Esophagus muscularis mucosa (tissue), 3 donors: ENCODE measurements around the gene NDUFS5.

Experiments used
- CTCF ChIP-seq, 3 experiments: fragments of 200-600 bp in 2 of 3; fragments of 450-650 bp in 1 of 3; sonication (generic) in 2 of 3; IDR thresholded peaks; one replicate each; pipeline ENCODE4 v1.5.1; 2017 to 2019; ENCODE audit warnings: antibody characterized with exemption in 3 of 3, mild to moderate bottlenecking in 2 of 3, moderate library complexity in 1 of 3
- POLR2A ChIP-seq: fragments of 450-650 bp; IDR thresholded peaks from one replicate; pipeline ENCODE4 v1.6.1; 2017; ENCODE audit warnings: antibody characterized with exemption, moderate library complexity, mild to moderate bottlenecking, low read depth

GRCh38 chr1:39048745-39049370 is 22.7 kb downstream of the NDUFS5 start:
- TF ChIP-seq CTCF (IDR thresholded peaks at IDR 0.05) (no peak), POLR2A (no peak)
